ENCODE data around the gene TEX47.

Gene TEX47

DNA sequence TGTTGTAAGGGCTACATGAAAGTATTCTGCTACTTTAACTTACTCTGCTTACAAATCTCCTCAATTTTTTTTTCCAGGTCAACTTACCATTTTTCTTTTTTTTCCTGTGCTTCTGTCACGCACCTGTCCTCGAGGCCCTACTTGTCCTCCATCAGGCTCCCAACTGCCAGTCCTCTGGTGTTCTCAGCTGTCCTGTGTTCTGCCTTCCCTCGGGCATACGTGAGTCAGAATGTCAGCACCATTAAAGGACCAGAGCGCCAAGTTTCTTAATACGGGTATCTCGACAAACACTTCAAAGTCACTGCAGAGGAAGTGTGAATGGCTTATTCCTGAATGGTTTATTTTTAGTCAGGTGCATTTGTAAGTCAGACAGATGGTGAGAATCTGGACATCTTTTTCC is at the start of gene TEX47:
Gene TEX47 (minus strand): TSS at position 185 of the 400 bp plus-strand sequence. CDS start 795 bp downstream, outside the sequence.
- DNase-seq, result no peak

DNA sequence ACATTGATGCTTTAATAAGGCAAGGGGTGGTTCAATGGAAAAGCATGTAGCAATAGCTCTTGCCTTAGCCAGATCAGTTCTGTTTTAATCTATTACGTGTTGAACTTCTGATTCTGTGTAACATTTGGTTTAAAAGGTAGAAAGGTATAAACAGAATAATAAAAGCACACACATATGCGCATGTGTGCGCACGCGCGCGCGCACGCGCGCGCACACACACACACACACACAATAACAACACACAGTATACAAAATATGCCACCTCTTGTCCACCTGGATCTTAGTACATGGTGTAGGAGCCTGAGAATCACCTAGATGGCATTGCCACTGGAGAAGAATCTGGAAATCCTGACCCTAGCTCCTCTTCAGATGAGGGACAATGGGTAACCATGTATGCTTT is 49.6 kb upstream of the TEX47 start:
- DNase-seq, result no peak

DNA sequence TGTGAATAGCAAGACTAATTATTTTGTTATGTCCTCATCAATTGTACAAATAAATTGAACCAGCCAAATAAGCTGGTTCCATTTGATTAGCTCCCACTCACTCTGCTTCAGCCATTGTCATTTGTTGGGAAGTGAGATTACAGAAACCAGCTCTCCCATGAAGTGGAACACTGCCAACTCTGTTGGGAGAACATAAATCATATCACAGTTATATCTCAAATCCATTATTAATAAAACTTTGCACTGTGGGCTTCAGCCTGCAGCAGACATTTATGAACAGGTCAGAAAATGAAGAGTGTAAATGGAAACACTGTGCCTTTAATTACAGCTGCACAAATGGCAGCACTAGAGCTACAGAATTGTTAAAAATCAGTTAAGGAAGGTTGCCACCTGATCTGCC is 46.7 kb upstream of the TEX47 start:
- no peak for DNase-seq

DNA sequence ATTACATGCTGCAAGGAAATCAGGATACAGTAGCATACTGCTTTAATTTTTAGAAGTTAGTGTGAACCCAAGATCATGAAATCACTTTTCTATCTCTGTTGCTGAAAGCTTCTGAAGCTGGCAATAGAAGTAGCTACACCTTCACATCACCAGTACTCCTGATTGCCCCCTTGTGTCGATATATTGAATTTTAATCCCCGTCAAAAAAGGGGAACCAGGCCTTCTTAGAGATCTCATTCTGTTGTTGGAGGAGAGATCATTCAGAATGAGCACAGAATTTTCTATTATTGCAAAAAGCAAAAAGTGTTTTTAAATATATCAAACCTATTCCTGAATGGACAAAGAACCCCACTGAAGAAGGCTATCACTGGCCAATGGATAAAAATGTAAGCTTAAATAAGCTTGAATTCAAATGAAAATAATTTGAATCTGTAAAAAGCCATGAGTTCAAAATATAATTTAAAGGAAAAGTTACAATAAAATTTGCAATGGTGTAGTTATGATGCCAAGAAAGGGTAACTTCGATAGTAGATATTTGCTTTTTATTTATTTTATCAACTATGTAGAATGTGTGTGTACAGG is 39.7 kb upstream of the TEX47 start:
- no peak for DNase-seq

DNA sequence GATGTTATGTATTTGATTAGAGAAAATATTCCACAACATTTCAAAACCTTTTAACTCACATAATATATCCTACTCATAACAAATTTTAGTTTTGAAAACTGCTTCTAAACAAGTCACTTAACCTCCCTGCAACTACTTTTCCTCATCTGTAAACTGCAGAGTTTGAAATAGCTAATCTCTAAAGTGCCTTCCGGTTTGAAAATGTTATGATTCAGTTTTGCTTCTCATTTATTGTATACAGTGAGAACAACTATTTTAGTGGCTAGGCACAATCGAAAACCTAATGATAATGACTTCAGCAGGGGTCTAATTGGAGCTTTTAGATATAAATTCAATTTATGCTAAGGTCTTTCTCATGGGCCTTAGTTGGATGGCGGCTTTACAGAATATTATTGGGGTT is 30.7 kb upstream of the TEX47 start:
- DNase-seq, result no peak

DNA sequence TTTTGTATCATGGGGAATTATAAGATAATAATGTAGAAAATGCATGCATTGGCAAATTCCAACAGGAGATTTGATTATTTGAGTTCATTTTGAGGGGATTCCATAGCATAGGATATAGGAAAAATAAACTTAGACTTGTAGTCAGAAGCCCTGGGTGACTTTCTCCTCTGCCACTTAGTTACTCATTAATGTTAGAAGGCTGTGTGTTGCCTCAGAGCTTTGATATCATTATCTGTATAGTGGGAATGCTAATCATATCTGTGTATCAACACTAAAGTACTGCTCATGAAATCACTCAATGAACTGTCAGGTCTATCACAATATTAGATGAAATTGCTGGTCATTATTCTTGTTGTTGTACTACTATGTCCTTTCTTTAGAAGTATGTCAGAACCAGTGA is 23.0 kb upstream of the TEX47 start:
- DNase-seq, result no peak

DNA sequence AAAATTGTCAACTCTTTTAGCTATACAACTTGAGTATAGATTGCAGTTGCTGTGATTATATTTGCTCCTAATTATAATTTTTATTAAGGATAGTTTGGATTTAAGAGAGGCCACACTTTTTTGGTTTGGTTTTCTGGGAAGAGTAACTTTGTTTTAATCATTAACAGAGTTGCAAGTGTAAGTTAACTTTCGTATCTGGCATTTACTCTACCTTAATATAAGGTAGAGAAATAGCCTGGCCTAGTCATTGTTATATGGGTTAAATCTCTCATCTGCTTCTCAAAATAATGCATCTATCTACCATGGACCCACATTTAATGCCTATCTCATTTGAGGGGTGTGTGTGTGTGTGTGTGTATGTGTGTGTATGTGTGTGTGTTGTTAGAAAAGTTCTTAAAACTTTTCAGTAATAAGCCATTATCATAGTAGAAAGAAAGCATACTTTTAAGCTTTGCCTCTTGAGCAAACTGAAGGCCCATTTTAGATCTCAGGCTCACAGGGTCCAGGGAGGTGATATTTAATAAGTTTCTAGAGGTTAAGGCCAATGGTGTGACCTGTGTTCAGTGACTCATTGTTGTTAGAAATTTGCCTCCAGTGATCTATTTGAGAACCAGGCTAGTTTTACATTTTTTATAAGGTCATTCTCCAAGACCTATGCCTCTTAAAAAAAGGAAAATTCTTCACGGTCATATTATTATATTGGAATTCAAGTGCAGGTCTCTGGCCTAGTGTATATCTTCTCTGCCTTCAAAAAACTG is 10.9 kb upstream of the TEX47 start:
- DNase-seq, result no peak

DNA sequence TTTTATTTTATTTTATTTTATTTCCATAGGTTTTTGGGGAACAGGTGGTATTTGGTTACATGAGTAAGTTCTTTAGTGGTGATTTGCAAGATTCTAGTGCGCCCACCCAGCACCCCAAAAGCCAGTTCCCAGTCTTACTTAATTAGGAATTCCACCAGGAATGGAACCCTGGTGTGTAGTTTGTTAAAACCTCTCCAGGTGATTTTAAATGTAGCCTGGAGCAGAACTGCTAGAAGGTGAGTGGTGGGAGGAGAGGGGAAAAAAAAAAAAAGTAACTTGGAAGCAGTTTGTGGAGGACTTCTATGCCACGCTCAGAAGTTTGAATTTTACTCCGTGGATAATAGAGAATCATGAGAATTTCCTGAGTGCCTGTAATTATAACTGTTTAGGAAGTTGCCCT is 5.5 kb upstream of the TEX47 start:
- no peak for DNase-seq

DNA sequence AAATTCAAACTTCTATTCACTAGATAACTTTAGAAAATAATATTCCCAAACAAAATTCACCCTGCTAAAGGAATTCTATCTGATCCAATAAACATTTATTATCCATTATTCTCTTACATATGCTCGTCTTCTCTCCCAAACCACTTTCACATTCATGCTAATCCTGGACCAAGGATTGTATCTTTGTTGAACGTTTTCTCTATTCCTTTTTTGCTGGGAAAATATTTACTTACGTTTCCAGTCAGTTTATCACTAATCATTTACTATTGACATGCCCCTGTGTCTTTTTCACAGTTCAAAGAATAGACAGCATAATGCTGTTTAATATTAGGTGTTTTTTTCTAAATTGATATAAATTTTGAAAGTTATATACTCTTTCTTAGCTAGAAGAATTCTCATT is 3.2 kb downstream of the TEX47 start:
- DNase-seq, result no peak

DNA sequence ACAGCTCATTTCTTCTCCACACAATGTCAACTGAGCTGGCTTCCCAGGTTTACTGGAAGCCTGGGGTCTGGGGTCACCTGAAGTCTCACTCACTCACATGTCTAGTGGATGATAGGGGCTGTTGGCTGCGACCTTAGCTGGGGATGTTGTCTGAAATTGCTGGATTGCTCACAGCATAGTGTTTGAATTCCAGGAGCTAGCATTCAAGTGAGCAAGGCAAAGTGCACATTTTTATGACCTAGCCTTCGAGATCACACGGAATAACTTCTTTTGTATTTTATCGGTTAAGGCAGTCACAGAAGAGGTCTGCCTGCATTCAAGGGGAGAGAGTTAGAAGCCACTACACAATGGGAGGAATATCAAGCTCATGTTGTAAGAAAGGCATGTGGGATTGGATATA is 3.6 kb downstream of the TEX47 start:
- no peak for DNase-seq

DNA sequence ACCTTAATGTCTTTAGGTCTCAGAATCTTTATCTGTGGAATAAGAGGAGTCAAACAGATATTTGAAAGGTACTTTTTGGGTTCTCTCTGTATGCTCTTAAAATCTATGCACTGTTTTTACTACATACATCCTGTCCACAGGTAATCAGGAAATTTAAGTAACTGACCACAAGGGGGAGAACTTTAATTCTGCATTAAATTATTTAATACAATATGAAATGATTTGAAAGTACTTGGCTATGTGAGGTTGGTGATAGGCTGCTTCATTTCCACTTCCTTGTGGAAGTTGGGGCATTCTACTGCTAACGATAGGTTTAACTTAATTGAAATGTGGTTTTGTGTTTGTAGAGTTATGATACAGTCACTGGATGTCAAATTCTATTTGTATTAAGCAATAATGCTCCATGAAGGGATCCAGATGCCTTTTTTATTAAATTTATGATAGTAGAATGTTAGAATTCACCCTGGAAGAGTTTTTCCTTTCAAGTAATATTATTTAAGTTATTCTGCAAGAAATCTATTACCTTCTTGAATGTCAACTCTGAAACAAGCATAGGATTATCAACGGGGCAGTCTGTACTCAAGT is 6.0 kb downstream of the TEX47 start:
- no peak for DNase-seq

DNA sequence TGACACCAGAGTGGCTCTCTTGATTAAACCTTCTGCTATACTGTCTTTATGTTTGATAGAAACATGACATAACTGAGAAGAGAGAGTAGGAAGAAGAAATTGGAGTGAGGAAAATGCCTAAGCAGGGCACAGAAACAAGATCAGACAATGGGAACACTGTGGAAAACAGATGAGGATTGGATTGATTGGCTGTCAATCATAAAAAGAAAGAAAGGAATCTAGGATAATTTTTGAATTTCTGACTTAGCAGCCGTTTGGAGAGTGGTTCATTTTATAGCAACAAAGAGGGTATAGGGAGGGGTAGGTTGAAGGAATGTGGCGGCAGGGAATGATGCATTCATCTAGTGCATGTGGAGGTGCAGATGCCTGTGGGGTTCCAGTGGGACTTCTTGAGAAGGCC is 7.8 kb downstream of the TEX47 start:
- no peak for DNase-seq

DNA sequence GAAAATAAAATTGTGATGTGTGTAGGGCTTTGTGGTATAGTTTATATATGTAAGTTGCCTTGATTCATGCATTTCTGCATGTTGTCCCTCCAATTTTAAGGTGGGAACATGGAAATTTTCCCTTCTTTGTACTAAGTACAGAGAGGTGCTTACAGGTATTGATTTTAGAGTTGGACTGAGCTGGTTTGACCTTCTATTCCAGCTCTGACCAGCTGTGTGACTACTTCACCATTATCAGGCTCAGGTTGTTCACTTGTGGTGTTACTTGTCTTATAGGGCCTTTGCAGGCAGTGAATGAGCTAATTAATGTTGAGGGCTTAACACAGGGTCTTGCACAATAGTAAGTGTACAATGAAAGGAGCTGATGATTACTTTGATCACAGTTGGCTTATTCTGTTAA is 19.7 kb downstream of the TEX47 start:
- no peak for DNase-seq

DNA sequence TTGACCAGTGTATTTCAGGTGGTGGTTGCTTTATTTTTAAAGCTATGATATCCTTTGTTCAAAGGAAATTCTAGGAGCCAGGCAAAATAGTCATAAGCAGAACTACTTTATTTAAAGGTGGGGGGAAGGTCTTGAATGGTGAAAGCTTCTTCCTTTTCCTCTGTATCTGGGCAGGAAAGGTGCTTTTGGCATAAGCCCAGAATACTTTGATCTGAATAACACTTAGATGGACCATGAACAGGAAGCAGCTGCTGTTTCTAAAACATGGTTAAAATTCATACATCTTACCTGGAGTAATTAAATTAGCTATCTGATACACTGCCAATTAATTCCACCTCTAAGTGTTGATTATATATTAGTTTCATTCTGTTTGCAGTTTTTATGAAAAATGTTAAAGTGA is 22.8 kb downstream of the TEX47 start:
- DNase-seq, result no peak

DNA sequence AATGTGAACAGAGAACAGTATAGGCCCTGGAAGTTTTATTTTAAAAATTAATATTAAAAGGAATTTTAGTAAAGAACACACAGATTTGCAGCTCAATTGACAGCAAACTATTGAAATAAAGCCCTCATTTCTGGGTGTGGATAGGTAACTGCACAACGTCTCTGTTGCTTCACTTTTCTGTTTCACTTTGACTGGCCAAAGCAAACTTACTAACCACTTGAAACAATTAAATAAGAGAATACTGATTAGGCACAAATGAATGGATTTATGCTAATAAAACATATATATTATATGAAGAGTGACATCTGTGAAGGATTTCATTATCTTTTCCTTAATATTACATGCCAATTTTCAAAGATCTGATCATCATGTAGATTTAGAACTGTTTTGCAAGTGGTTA is 24.1 kb downstream of the TEX47 start:
- no peak for DNase-seq

DNA sequence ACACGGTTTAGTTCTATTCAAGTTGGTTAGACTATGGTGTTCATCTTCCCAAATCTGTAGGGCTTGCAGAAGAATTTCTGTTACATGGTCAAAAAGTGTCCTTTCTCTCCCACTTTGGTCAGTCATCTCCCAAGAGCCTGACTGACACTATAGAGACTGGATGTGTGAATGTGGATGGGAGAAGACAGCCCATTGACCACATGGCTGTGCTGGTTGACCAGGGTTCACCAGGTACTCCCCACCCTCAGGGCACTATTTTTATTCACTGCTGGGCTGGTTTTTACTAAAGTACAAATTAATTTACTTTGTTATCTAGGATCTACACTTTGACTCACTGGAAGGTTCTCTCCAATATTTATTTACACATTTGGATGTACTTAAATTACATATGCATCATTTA is 33.8 kb downstream of the TEX47 start:
- DNase-seq, result no peak

DNA sequence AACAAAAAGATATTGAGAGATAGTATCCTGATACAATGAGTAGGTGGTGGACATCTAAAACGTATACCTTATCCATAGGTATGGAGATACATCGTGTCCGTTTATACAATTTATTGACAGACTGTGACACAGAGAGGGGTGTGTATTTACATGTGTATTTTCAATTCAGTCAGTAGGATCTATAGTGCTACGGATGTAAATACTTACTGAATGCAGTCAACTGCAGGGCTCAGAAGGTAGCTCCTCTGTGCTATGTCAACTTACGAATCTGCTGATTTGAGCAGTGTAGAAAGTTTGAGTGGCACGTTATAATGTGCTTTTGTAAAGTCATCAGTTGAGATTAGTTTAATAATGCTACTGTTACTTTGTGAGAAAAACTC is 35.4 kb downstream of the TEX47 start:
- no peak for DNase-seq

DNA sequence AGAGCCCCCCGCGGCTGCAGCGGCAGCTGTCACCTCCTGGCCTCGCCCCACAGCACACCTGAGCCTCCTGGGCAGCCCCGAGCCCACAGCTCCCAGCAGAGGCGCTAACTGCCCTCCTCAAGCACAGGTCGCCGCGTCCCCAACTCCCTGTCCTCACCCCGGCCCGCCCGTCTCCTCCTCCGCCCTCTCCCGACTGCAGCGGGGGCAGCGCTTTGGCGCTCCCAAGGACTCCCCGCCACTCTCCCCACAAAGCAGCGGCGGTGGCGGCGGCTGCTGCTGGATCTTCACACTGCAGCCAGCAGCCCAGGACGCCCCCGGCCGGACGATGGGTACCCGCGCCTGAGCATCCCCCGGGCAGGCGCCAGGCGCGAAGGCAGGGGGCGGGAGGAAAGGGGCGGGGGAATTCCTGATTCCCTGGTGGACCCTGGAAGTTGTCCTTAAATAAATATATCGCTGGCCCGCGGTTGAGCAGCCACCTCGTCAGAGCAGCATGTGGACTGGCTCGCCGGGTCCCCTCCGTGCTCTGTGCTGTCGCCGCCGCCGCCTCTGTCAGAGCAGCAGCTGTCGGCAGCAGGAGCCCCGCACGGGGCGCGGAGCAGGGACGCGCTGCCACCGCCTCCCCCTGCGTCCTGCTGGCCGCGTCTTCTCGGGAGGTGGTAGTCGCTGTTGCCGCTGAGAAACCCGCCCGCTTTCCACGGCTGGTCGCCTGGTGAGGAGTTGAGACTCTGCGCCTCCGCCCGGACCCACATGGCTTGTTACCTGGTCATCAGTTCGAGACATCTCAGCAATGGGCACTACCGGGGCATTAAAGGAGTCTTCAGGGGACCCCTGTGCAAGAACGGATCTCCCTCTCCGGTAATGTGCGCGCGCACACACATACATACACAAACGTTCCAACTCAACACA is 36.1 kb downstream of the TEX47 start, which contains the start of gene ZNF804B:
Gene ZNF804B (plus strand): TSS at position 471 of the 906 bp plus-strand sequence. CDS start 277 bp downstream, at position 748.
- no peak for DNase-seq

DNA sequence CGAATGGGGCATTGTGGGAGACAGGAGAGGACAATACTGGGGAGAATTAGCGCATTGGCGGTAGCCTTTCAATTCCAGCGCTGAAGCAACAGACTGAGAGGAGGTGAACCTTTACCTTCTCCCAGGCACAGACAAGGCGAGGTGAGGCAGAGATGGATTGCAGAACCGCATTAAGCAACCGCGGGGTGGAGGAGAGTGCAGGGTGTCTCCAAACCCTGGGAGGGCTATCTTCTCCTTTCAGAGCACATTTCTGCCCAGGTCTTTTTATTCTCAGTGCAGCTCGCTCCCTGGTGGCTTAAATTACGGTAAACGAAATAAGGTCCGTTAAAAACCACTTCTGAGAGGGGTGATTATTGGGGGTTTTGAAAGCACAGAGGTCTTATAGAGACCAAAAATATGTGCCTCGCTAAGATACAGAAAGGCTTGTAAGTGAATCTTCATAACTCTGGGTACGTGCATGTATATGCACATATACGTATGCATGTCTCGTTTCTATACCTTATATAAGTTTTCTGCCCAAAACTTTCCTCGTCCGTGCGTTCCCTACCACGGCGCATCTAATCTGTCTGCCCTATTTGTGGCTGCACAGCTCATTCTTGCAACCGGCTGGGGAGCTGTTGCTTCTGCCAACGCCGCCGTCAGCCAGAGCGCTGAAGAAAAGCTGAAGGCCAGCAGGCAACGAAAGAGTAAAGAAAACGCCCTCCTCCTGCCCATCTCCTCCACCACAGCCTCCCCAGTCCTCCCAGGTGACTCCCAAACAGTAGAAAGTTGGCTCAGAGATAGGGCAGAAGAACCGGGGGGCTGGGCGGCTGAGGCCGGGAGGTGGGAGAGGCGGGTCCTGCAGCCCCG is 36.9 kb downstream of the TEX47 start:
- DNase-seq, result no peak

DNA sequence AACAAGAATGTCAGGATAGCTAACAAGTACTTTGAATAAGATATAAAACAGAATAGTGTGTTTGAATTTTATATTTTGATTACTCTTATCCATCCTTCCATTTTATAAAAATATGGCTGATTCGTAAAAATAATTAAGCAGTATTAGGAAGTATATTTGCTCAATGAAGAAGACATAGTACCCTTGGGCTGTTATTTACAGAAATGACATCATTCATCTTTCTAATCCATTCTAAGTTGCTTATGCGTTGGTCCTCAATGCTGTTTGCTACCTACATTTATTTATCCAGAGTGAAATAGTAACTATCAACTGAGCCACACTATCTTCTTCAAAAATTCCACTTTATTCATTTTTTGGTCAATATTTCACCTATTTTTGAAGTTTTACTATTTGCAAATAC is 38.2 kb downstream of the TEX47 start:
- no peak for DNase-seq

DNA sequence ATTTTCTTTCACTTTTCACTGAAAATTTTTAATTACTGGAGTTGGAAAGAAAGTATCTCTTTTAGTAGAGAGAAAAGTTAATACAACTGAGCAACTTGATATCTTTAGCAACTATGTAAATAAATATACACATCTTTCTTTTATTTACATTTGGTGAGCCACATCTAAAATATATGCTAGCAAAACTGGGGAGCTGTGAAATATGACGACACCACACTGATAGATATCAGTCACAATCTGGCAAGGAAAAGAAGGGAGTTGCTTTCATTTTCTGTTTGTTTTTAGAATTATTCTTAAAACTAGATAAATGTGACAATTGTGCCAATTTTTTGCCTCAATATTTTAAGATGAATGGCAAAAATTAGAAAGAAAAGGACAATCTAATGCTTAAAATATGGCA is 38.7 kb downstream of the TEX47 start:
- DNase-seq, result no peak

DNA sequence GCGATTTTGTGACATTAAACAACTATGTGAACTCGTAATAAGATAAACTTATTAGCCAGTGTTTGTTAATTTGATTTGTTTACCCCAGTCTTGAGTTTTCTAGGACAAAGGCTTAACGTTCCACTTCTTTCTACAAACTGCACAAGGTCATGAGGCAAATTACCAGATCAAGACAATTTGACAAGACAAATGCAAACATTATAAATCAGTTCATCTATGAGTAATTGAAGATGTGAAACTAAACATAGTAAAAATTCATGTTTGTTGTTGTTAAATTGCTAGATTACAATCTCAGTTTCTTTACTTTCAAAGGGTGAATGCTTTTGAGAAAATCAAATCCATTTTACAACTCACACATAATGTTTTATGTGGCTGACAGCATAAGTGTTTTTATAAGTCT is 49.4 kb downstream of the TEX47 start:
- DNase-seq, result no peak
